ENCODE results near the gene RPS25. TPM values are rescaled to one million over a fixed set of nuclear protein-coding genes. Genes with fewer than 3 reads are reported as not detected.
"Not testable (repeated sequence)": the region's sequence is repeated elsewhere in the genome, so short reads cannot be mapped to it uniquely, and the experiment has no call there.

RPS25 gene
- total RNA-seq, 2 experiments from 2014 or later: 1,901 to 1,911 TPM

- peak; percentile 5 for ATAC-seq
- peaks cover 31% of the 10 kb centered on the region for H3K4me1 Mint-ChIP-seq (ENCODE audit: low read depth)
- H3K9me3 Mint-ChIP-seq: no peaks in the 10 kb centered on the region
- H3K4me3 Mint-ChIP-seq: peak overlapping the region; percentile 97
- ChIA-PET CTCF (interaction anchor here (1.2 kb wide), 1 partner anchor 69 kb away, joined by 3 read pairs; no protein-coding TSS in a partner anchor), POLR2A (interaction anchor here (1.1 to 5.1 kb wide), 14 partner anchors 12 to 208 kb away, joined by 3 to 106 read pairs (median 6); partner anchors contain the start of genes DDX6, HMBS, RPS25 and SLC37A4)
- peak overlapping the region; percentile 99 for H3K27ac Mint-ChIP-seq
- no peak for TF ChIP-seq CTCF (IDR thresholded peaks at IDR 0.05)
- intact Hi-C loops (cut with micrococcal nuclease): no loop called here
- H3K27me3 Mint-ChIP-seq: no peaks in the 10 kb centered on the region
- H3K36me3 Mint-ChIP-seq (ENCODE audit: low read depth): peaks cover 52% of the 10 kb centered on the region
- DNase-seq: no peak
These were observed 19.8 kb downstream of the RPS25 start for GRCh38 chr11:118998388-118998717.

DNA sequence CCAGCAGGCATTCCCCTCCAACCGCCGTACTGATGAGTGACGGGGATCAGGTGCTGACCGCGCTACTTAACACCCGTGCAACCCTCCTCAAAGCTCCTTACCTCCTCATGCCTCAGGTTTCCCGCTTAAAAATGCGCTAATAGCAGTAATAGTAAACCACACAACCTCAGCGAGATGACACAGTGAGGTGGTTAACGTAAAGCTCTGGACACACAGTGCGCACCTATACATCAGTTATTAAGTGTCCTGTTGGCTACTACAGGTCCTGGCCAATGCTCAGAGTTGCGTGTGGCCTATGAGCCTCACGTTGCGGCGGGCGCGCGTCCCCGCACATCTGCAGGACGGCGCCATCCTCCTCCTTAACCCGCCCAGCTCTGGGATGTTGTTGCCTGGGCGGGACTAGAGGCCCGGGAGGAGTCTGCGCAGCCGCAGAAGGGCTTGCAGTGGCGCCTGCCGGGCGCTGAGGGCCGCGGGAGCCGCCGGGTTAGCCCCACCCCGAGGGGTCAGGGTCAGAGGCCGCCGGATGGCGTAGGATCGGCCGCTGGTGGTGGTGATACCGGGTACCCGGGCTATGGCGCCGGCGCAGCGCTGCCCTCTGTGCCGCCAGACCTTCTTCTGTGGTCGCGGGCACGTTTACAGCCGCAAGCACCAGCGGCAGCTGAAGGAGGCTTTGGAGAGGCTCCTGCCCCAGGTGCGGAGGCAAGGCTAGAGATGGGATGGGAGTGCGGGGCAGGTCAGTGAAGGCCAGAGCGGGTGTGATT, 20.3 kb downstream of the RPS25 start, which contains the start of gene CENATAC:
TSS of gene CENATAC (plus strand) at position 512 of the 761 bp plus-strand sequence. CDS start at position 572, 60 bp downstream.
- intact Hi-C loops (cut with micrococcal nuclease): no loop called here
- ATAC-seq: peak; percentile 97
- Mint-ChIP-seq H3K27me3 (no peaks in the 10 kb centered on the region), H3K27ac (peak within 1 kb of the TSS; percentile 99), H3K4me3 (peak within 1 kb of the TSS; percentile 97), H3K4me1 (ENCODE audit: low read depth) (peaks cover 31% of the 10 kb centered on the region), H3K36me3 (ENCODE audit: low read depth) (peaks cover 47% of the 10 kb centered on the region), H3K9me3 (no peaks in the 10 kb centered on the region)
- ChIA-PET CTCF (interaction anchor here (1.0 to 1.3 kb wide), 5 partner anchors 38 to 308 kb away, joined by 3 to 4 read pairs (median 3); partner anchors contain the start of gene VPS11), POLR2A (interaction anchor here (0.7 to 5.1 kb wide), 23 partner anchors 13 to 306 kb away, joined by 3 to 106 read pairs (median 4); partner anchors contain the start of genes DDX6, HMBS, RPS25 and SLC37A4)
- peak; percentile 97 for DNase-seq
- no peak for TF ChIP-seq CTCF (IDR thresholded peaks at IDR 0.05)

DNA sequence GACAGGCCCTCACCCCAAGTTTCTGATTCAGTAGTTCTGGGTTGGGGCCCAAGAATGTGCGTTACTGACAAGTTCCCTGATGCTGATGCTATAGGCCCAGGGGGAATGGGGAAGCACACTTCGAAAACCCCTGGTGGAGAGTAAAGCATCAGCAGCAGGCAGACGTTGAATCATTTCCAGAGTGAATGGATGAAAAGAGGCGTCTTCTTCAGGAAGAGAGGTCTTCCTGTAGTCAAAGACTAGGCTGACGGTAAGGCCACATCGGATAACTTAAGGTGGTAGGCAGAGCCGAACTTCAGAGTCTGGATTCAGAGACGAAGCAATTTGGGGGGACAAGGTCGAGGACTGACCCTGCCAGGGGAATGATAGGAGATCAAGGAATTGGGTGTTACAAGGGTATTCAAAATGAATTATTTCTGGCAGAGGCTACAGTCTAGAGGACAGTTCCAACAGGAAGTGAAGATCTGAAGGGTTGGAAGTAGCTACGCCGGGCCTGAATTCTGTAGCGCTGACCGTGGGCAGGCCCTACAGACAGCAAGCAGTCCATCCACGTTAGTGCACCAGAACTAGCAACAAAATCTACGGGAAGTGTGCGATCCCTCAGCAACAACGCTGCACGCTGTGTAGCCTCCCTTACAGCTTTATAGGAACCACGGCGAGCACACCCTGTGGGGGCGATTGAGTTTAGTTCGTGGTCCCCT, 21.1 kb downstream of the RPS25 start:
- Mint-ChIP-seq H3K36me3 (ENCODE audit: low read depth) (peaks cover 43% of the 10 kb centered on the region), H3K27me3 (no peaks in the 10 kb centered on the region), H3K9me3 (no peaks in the 10 kb centered on the region), H3K27ac (peak overlapping the region; percentile 99), H3K4me3 (peak overlapping the region; percentile 97), H3K4me1 (ENCODE audit: low read depth) (peaks cover 31% of the 10 kb centered on the region)
- intact Hi-C loops (cut with micrococcal nuclease): no loop called here
- CTCF ChIA-PET: interaction anchor here (1.0 to 1.3 kb wide), 6 partner anchors 38 to 307 kb away, joined by 3 to 4 read pairs (median 3); partner anchors contain the start of gene VPS11
- ATAC-seq (peak; percentile 38), DNase-seq (peak; percentile 66)
- POLR2A ChIA-PET: interaction anchor here (0.7 to 5.1 kb wide), 22 partner anchors 13 to 305 kb away, joined by 3 to 106 read pairs (median 4); partner anchors contain the start of genes DDX6, HMBS, RPS25 and SLC37A4
- peak; percentile 63 for TF ChIP-seq CTCF (IDR thresholded peaks at IDR 0.05)

- intact Hi-C loops (cut with micrococcal nuclease); H3K27me3 Mint-ChIP-seq: not testable (repeated sequence)
- H3K36me3 Mint-ChIP-seq (ENCODE audit: low read depth): peaks cover 14% of the 10 kb centered on the region
These were observed 26.6 kb downstream of the RPS25 start for GRCh38 chr11:118991486-118992038.

DNA sequence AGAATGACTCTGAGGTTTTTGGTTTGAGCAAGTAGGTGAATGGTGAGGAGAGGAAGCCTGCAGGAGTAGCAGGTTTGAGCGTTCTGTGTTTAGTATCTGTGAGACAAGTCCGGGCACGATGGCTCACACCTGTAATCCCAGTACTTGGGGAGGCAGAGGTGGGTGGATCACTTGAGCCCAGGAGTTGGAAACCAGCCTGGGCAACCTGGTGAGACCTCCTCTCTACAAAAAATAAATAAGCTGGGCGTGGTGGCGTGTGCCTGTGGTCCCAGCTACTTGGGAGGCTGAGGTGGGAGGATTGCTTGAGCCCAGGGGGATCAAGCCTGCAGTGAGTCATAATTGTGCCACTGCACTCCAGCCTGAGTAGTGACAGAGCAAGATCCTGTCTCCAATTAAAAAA, 29.9 kb downstream of the RPS25 start:
- H3K4me3 Mint-ChIP-seq: no peak overlapping the region
- ChIA-PET CTCF (no interaction called here), POLR2A (no interaction called here)
- H3K27ac Mint-ChIP-seq: no peak overlapping the region
- TF ChIP-seq CTCF (IDR thresholded peaks at IDR 0.05): no peak
- H3K9me3 Mint-ChIP-seq: no peaks in the 10 kb centered on the region
- H3K27me3 Mint-ChIP-seq: no peaks in the 10 kb centered on the region
- DNase-seq: no peak
- H3K4me1 Mint-ChIP-seq (ENCODE audit: low read depth): no peaks in the 10 kb centered on the region
- intact Hi-C loops (cut with micrococcal nuclease): no loop called here
- ATAC-seq: no peak
- peaks cover 4% of the 10 kb centered on the region for H3K36me3 Mint-ChIP-seq (ENCODE audit: low read depth)

More at GRCh38 chr11:118991486-118992038, 26.6 kb downstream of the RPS25 start:
- H3K27ac Mint-ChIP-seq; ATAC-seq; H3K9me3 Mint-ChIP-seq; H3K4me3 Mint-ChIP-seq; POLR2A ChIA-PET; CTCF ChIA-PET; H3K4me1 Mint-ChIP-seq (ENCODE audit: low read depth); DNase-seq: not testable (repeated sequence)

Measured in activated CD8-positive, alpha-beta T cell treated with anti-CD3 and anti-CD28 coated beads for 36 hours (primary cell).